ENCODE measurements around the gene ANKRD6. TPM values are rescaled to one million over a fixed set of nuclear protein-coding genes. Genes with fewer than 3 reads are reported as not detected.

Gene ANKRD6
- total RNA-seq, 1 experiment from 2014 or later = 5.6 TPM

DNA sequence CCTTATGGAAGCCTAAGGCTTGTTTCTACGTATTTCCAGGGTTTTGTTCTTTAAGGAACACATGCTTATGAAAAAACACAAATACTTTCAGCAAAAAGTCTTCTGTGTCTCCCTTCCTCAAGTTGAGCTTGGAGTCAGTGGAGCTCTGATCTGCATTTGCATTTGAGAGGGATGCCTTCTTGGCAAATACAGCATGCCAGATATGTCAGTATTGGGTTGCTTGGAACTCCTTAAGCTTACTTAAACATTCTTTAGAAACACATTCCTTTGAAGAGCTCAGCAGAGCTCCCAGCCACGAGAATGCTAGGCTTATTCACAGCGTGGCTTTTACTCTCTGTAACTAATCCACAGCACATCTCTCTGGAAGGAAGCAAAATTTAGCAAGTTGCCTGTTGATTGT lies 68.3 kb downstream of the ANKRD6 start:
- intact Hi-C loops (cut with micrococcal nuclease) = no loop called here
- POLR2A ChIA-PET (ENCODE audit: unreplicated experiment) = no interaction called here
- ATAC-seq (no peak), DNase-seq (no peak)
- H3K4me3 ChIP-seq (ENCODE audit: low read length) = no peak overlapping the region
- no TSS peak for BruUV-seq (replicated peaks)
- no peaks in the 10 kb centered on the region for H3K4me1 ChIP-seq (ENCODE audit: insufficient read depth, low read length)
- H3K4me2 ChIP-seq (ENCODE audit: low read length) = no peak overlapping the region
- no peak overlapping the region for H3K27ac ChIP-seq (ENCODE audit: low read length)
- no peak overlapping the region for H2AFZ ChIP-seq (ENCODE audit: low read length)
- no peak overlapping the region for H3K9ac ChIP-seq (ENCODE audit: low read length)
- H3K27me3 ChIP-seq (ENCODE audit: low read length) = no peaks in the 10 kb centered on the region
- H3F3A ChIP-seq (ENCODE audit: low read length, unreplicated experiment) = no peaks in the 10 kb centered on the region
- no peaks in the 10 kb centered on the region for H4K20me1 ChIP-seq (ENCODE audit: low read length)
- H3K36me3 ChIP-seq (ENCODE audit: low read depth, low read length) = no peaks in the 10 kb centered on the region
- H3K9me2 ChIP-seq (replicated peaks; ENCODE audit: low read length) = no peaks in the 10 kb centered on the region
- CTCF ChIA-PET = no interaction called here
- TF ChIP-seq EZH2phosphoT487 (IDR thresholded peaks at IDR 0.05; ENCODE audit: borderline replicate concordance, low read length) (no peak), EZH2 (IDR thresholded peaks at IDR 0.05; ENCODE audit: low read length, unreplicated experiment) (no peak)
- TF ChIP-seq, protein P1, sequence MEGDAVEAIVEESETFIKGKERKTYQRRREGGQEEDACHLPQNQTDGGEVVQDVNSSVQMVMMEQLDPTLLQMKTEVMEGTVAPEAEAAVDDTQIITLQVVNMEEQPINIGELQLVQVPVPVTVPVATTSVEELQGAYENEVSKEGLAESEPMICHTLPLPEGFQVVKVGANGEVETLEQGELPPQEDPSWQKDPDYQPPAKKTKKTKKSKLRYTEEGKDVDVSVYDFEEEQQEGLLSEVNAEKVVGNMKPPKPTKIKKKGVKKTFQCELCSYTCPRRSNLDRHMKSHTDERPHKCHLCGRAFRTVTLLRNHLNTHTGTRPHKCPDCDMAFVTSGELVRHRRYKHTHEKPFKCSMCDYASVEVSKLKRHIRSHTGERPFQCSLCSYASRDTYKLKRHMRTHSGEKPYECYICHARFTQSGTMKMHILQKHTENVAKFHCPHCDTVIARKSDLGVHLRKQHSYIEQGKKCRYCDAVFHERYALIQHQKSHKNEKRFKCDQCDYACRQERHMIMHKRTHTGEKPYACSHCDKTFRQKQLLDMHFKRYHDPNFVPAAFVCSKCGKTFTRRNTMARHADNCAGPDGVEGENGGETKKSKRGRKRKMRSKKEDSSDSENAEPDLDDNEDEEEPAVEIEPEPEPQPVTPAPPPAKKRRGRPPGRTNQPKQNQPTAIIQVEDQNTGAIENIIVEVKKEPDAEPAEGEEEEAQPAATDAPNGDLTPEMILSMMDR (conservative IDR thresholded peaks at IDR 0.05; ENCODE audit: low read depth, low read length) = no peak
- H3K9me3 ChIP-seq (ENCODE audit: low read length) = no peaks in the 10 kb centered on the region
- no peaks in the 10 kb centered on the region for H3K79me2 ChIP-seq (ENCODE audit: low read length)

DNA sequence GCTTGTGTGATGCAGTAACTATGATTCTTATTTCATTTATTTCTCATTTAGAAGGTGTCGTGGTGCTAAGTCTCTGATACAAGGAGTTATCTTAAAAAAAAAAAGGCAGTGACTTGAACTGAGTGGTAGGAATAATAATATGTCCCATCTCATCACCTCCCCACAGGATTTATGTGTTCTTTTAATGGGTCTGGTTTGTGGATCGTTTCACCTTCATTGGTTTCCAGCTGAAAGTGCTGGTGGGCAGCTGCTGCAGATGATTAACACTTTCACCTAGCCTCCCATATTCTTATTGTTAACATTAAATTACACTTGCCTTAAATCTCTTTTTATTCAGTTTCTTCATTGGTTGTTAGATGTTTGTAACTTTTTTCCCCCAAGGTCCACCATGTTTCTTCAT lies 68.8 kb downstream of the ANKRD6 start:
- no peaks in the 10 kb centered on the region for H3K79me2 ChIP-seq (ENCODE audit: low read length)
- intact Hi-C loops (cut with micrococcal nuclease) = no loop called here
- H3K4me1 ChIP-seq (ENCODE audit: insufficient read depth, low read length) = no peaks in the 10 kb centered on the region
- H3K9me2 ChIP-seq (replicated peaks; ENCODE audit: low read length) = no peaks in the 10 kb centered on the region
- CTCF ChIA-PET = no interaction called here
- H2AFZ ChIP-seq (ENCODE audit: low read length) = no peak overlapping the region
- H3K9me3 ChIP-seq (ENCODE audit: low read length) = no peaks in the 10 kb centered on the region
- no peaks in the 10 kb centered on the region for H3K27me3 ChIP-seq (ENCODE audit: low read length)
- POLR2A ChIA-PET (ENCODE audit: unreplicated experiment) = no interaction called here
- H3K27ac ChIP-seq (ENCODE audit: low read length) = no peak overlapping the region
- H3K4me2 ChIP-seq (ENCODE audit: low read length) = no peak overlapping the region
- H3K4me3 ChIP-seq (ENCODE audit: low read length) = no peak overlapping the region
- no peaks in the 10 kb centered on the region for H3F3A ChIP-seq (ENCODE audit: low read length, unreplicated experiment)
- H4K20me1 ChIP-seq (ENCODE audit: low read length) = no peaks in the 10 kb centered on the region
- no peaks in the 10 kb centered on the region for H3K36me3 ChIP-seq (ENCODE audit: low read depth, low read length)
- no TSS peak for BruUV-seq (replicated peaks)
- DNase-seq = no peak
- no peak for TF ChIP-seq EZH2phosphoT487 (IDR thresholded peaks at IDR 0.05; ENCODE audit: borderline replicate concordance, low read length)
- no peak for TF ChIP-seq EZH2 (IDR thresholded peaks at IDR 0.05; ENCODE audit: low read length, unreplicated experiment)
- TF ChIP-seq, protein P1 (conservative IDR thresholded peaks at IDR 0.05; ENCODE audit: low read depth, low read length) = no peak
- H3K9ac ChIP-seq (ENCODE audit: low read length) = no peak overlapping the region
- no peak for ATAC-seq

DNA sequence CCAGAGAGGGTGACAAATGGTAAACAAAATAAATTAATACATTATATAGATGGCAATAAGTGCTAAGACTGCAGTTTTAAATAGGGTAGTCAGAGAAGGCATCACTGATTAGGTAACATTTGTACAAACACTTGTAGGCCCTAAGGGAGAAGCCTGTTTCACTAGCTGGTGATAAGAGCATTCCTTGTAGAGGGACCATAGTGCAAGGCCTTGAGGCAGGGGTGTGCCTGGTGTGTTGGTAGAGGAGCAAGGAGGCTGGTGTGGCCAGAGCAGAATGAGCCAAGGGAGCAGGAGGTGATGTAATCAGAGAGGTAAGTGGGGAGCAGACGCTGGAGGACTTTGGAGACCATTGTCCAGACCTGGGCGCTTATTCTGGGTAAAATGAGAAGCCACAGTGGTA lies 70.7 kb downstream of the ANKRD6 start:
- ChIA-PET CTCF (no interaction called here), POLR2A (ENCODE audit: unreplicated experiment) (no interaction called here)
- ATAC-seq = no peak
- H2AFZ ChIP-seq (ENCODE audit: low read length) = no peak overlapping the region
- H3K4me3 ChIP-seq (ENCODE audit: low read length) = no peak overlapping the region
- H3K36me3 ChIP-seq (ENCODE audit: low read depth, low read length) = no peaks in the 10 kb centered on the region
- no peak overlapping the region for H3K4me2 ChIP-seq (ENCODE audit: low read length)
- no TSS peak for BruUV-seq (replicated peaks)
- no peaks in the 10 kb centered on the region for H3K27me3 ChIP-seq (ENCODE audit: low read length)
- intact Hi-C loops (cut with micrococcal nuclease) = no loop called here
- H3K9me2 ChIP-seq (replicated peaks; ENCODE audit: low read length) = no peaks in the 10 kb centered on the region
- no peak for TF ChIP-seq EZH2 (IDR thresholded peaks at IDR 0.05; ENCODE audit: low read length, unreplicated experiment)
- H3K9ac ChIP-seq (ENCODE audit: low read length) = no peak overlapping the region
- no peaks in the 10 kb centered on the region for H3K79me2 ChIP-seq (ENCODE audit: low read length)
- no peaks in the 10 kb centered on the region for H3K4me1 ChIP-seq (ENCODE audit: insufficient read depth, low read length)
- no peaks in the 10 kb centered on the region for H3F3A ChIP-seq (ENCODE audit: low read length, unreplicated experiment)
- no peaks in the 10 kb centered on the region for H4K20me1 ChIP-seq (ENCODE audit: low read length)
- H3K27ac ChIP-seq (ENCODE audit: low read length) = no peak overlapping the region
- DNase-seq = no peak
- no peaks in the 10 kb centered on the region for H3K9me3 ChIP-seq (ENCODE audit: low read length)

Data from PC-3 (cell line).